ENCODE measurements around the gene MYH3.
A peak's percentile ranks its signal among the peaks of the same experiment; 100 is the strongest.

MYH3 gene

DNA sequence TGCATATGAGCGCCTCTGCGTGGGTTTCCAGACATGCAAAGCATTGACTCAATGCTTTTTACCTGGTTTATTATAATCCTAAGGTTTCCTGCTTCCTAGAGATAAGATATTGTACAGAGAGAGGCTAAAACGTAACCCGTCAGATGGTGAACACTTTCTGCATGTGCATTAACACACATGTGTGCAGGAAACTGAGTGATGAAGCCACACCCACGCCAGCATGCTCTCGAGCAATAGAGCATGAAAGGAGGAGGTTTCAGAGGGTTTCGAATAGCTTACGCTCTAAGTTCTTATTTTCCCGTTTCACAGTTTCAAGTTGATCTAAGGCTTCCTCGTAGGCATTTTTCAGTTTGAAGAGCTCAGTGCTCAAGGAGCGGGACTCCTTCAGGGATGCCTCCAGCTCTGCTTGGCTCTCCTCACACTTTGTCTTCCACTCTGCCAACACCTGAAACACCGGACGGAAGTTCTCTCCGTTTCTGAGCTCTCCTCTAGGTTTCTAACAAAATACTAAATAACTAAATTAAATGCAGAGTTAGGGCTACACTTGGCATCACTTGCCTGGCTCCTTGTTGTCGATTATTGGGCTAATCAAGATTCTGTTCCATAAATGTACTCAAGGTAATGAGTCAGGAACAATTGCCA is 23.2 kb downstream of the MYH3 start:
- no peak overlapping the region for H3K4me3 ChIP-seq (ENCODE audit: low read depth, low read length)
- TF ChIP-seq, protein P1, sequence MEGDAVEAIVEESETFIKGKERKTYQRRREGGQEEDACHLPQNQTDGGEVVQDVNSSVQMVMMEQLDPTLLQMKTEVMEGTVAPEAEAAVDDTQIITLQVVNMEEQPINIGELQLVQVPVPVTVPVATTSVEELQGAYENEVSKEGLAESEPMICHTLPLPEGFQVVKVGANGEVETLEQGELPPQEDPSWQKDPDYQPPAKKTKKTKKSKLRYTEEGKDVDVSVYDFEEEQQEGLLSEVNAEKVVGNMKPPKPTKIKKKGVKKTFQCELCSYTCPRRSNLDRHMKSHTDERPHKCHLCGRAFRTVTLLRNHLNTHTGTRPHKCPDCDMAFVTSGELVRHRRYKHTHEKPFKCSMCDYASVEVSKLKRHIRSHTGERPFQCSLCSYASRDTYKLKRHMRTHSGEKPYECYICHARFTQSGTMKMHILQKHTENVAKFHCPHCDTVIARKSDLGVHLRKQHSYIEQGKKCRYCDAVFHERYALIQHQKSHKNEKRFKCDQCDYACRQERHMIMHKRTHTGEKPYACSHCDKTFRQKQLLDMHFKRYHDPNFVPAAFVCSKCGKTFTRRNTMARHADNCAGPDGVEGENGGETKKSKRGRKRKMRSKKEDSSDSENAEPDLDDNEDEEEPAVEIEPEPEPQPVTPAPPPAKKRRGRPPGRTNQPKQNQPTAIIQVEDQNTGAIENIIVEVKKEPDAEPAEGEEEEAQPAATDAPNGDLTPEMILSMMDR (IDR thresholded peaks at IDR 0.05; ENCODE audit: borderline replicate concordance, insufficient read depth, low read depth, low read length): no peak

DNA sequence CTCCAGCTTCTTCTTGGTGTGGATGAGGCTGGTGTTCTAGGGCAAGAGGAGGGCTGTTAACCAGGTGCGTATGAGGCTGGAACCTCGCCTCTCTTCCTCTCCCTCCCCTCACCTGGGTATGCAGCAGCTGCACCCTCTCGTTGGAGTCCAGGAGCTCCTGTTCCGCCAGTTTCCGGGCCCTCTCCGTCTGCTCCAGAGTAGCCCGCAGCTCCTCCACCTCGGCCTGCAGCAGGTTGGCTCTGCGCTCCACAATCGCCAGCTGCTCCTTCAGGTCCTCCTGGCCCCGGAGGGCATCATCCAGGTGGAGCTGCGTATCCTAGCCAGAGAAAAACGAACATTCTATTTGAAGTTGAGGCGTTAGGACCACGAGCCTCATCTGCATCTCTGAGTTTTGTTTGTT is 25.4 kb downstream of the MYH3 start:
- H3K4me3 ChIP-seq (ENCODE audit: low read depth, low read length): no peak overlapping the region
- TF ChIP-seq, protein P1 (IDR thresholded peaks at IDR 0.05; ENCODE audit: borderline replicate concordance, insufficient read depth, low read depth, low read length): no peak

DNA sequence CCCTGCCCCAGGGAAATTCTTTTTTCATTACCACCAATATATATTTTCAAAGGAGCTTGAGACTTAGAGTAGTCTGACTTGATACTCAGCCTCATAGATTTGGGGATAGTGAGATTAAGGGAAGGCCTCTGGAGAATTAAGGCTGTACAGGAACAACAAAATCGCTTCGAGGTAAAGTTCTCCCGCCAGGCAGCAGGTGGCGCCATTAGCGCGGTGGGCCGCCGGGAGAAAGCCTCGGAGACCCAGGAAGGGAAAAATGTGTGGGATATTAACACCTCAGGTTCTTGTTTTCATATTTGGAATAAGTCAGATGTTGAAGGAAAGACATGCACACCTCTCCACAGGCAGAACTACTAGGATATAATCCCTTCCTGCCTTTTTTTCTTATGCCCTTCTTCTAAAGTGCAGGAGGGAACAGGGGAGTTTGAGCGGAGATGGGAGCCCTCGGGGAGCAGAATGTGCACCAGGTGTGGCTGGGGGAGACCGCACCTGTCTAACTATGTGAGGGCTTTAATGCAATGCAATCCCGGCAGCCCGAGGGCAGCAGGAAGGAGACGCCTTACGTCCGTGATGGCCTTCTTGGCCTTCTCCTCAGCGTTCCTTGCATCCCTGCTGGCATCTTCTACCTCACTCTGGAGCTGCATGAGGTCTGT is 25.9 kb downstream of the MYH3 start:
- TF ChIP-seq, protein P1 (IDR thresholded peaks at IDR 0.05; ENCODE audit: borderline replicate concordance, insufficient read depth, low read depth, low read length): peak; percentile 89
- H3K4me3 ChIP-seq (ENCODE audit: low read depth, low read length): no peak overlapping the region

DNA sequence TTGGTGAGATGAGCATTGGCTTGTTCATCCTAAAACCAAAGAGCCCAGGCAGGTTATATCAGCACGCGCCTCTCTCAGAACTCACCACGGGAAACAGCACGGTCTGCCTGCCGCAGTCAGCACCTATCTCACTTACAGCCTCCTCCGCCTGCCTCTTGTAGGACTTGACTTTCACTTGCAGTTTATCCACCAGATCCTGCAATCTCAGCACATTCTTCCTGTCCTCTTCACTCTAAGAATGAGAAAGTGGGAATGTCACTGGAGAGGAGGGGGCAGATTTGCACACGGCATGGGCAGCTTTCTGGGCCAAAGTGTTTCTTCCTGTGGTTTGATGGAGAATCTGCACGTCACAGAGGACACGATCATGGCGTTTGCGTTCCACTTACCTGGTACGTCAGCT is 27.4 kb downstream of the MYH3 start:
- TF ChIP-seq, protein P1 (IDR thresholded peaks at IDR 0.05; ENCODE audit: borderline replicate concordance, insufficient read depth, low read depth, low read length): no peak
- no peak overlapping the region for H3K4me3 ChIP-seq (ENCODE audit: low read depth, low read length)

DNA sequence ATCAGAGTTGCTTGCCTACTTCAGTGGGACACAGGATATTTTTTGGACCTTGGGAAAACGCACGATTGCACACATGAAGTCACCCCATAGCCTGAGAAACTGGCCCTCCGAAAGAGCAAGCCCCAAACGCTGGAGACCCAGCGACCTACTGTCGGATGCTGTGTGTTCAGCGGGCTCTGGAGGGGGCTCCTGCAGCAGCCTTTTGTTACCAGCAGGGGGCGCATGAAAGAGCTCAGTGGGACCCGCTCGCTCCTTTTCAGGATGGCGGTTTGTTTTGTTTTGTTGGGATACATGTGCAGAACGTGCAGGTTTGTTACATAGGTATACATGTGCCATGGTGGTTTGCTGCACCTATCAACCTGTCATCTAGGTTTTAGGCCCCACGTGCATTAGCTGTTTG is 28.4 kb downstream of the MYH3 start:
- TF ChIP-seq, protein P1 (IDR thresholded peaks at IDR 0.05; ENCODE audit: borderline replicate concordance, insufficient read depth, low read depth, low read length): peak; percentile 47; the same call in 1 of the 2 replicates
- no peak overlapping the region for H3K4me3 ChIP-seq (ENCODE audit: low read depth, low read length)

DNA sequence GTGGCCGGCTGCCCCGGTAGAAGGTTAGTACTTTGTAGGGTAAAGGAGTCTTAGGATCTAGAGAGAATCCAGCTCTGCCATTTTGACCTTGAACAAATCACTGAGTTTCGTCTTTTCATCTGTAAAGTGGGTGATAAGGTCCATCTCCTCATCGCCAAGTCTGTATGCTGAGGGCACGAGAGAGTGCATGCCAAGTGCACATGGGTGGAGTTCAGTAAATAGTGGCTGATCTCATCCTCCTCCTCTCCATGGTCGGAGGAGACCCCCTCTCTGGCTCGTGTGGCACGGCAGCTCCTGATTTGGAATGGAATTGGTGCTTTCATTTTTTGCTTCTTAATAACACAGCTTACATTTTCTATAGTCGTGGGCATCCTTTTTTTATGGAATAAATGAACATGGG is 30.7 kb downstream of the MYH3 start:
- TF ChIP-seq, protein P1 (IDR thresholded peaks at IDR 0.05; ENCODE audit: borderline replicate concordance, insufficient read depth, low read depth, low read length): no peak
- no peak overlapping the region for H3K4me3 ChIP-seq (ENCODE audit: low read depth, low read length)

DNA sequence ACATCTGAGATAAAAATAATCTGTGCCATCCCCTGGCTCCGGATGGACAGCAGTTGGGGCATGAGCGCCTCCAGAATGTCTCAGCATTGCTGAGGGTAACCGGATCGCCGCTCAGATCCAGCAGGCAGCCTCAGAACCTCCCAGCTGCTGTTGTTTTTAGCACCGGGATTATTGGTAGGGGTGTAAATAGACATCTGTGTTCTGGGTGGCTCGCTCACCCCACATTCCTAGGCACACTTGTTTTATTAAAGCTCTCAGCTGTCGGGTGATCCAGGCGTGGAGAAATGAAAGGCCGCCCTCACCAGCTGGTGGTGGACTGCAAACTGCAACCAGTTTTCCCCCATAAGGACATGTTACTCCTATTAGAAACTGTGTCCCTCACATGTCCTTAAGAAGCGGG is 32.1 kb downstream of the MYH3 start:
- TF ChIP-seq, protein P1 (IDR thresholded peaks at IDR 0.05; ENCODE audit: borderline replicate concordance, insufficient read depth, low read depth, low read length): no peak
- no peak overlapping the region for H3K4me3 ChIP-seq (ENCODE audit: low read depth, low read length)
